Neural cell (in vitro differentiated cells): ENCODE data around the gene AGPAT3.

ENCODE experiments used
- EP300 ChIP-seq: fragments of 450-650 bp; conservative IDR thresholded peaks from 2 replicates; pipeline ENCODE4 v1.6.1; 2014; ENCODE audit warnings: antibody characterized with exemption, mild to moderate bottlenecking, moderate library complexity; ENCODE audit not compliant: poor library complexity, severe bottlenecking
- EZH2 ChIP-seq: fragments of 200-600, 300-800 bp; shearing (Covaris generic), sonication (generic); IDR thresholded peaks from 2 replicates; pipeline ENCODE4 v1.6.1; 2014; ENCODE audit warnings: antibody characterized with exemption, low read length, borderline replicate concordance, mild to moderate bottlenecking; ENCODE audit not compliant: insufficient read depth, poor library complexity, severe bottlenecking
- MXI1 ChIP-seq: fragments of 450-650 bp; conservative IDR thresholded peaks from 2 replicates; pipeline ENCODE4 v1.6.1; 2014; ENCODE audit warnings: antibody characterized with exemption, mild to moderate bottlenecking; ENCODE audit not compliant: poor library complexity, severe bottlenecking
- POLR2AphosphoS5 ChIP-seq: IDR thresholded peaks from 2 replicates; pipeline ENCODE4 v1.6.1; 2012
- TAF1 ChIP-seq: IDR thresholded peaks from 2 replicates; pipeline ENCODE4 v1.6.1; 2012; ENCODE audit warnings: low read depth
- TF ChIP-seq, protein P1 (sequence below): fragments of 450-650 bp; IDR thresholded peaks from 2 replicates; pipeline ENCODE4 v1.5.1; 2014; ENCODE audit warnings: antibody characterized with exemption, mild to moderate bottlenecking, moderate library complexity; ENCODE audit not compliant: poor library complexity, severe bottlenecking
- TF ChIP-seq, protein P2 (sequence below): IDR thresholded peaks from 2 replicates; pipeline ENCODE4 v1.6.1; 2012; ENCODE audit warnings: borderline replicate concordance

DNA sequence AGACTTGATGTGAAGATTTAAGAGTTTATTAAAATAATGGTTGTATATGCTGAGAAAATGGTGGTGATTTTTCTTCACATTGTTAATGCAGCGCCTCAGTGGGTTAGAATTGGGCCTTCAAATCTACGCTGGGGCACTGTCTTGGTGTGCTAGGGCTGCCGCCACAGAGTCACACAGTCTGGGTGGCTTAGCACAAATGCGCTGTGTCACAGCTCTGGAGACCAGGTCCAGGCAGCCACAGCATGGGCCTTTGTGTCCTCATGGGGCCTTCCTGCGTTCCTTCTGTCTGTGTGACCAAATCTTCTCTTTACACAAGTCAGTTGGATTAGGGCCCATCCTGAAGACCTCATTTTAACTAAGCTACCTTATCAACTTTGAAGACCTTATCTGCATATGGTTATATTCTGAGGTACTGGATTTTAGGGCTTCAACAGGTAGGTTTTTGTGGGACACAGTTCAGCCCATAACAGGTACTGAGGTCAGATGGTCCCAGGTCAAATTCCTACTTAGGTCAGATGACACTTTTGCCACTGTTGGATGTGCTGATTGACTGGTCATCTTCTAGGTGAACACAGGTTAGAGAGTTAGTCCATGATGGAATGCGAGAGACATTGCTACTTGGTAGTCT, 164.6 kb downstream of the AGPAT3 start:
- TF ChIP-seq, protein P1, sequence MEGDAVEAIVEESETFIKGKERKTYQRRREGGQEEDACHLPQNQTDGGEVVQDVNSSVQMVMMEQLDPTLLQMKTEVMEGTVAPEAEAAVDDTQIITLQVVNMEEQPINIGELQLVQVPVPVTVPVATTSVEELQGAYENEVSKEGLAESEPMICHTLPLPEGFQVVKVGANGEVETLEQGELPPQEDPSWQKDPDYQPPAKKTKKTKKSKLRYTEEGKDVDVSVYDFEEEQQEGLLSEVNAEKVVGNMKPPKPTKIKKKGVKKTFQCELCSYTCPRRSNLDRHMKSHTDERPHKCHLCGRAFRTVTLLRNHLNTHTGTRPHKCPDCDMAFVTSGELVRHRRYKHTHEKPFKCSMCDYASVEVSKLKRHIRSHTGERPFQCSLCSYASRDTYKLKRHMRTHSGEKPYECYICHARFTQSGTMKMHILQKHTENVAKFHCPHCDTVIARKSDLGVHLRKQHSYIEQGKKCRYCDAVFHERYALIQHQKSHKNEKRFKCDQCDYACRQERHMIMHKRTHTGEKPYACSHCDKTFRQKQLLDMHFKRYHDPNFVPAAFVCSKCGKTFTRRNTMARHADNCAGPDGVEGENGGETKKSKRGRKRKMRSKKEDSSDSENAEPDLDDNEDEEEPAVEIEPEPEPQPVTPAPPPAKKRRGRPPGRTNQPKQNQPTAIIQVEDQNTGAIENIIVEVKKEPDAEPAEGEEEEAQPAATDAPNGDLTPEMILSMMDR = no peak
- TF ChIP-seq EZH2 = no peak
- TF ChIP-seq POLR2AphosphoS5 = no peak
- TF ChIP-seq, protein P2, sequence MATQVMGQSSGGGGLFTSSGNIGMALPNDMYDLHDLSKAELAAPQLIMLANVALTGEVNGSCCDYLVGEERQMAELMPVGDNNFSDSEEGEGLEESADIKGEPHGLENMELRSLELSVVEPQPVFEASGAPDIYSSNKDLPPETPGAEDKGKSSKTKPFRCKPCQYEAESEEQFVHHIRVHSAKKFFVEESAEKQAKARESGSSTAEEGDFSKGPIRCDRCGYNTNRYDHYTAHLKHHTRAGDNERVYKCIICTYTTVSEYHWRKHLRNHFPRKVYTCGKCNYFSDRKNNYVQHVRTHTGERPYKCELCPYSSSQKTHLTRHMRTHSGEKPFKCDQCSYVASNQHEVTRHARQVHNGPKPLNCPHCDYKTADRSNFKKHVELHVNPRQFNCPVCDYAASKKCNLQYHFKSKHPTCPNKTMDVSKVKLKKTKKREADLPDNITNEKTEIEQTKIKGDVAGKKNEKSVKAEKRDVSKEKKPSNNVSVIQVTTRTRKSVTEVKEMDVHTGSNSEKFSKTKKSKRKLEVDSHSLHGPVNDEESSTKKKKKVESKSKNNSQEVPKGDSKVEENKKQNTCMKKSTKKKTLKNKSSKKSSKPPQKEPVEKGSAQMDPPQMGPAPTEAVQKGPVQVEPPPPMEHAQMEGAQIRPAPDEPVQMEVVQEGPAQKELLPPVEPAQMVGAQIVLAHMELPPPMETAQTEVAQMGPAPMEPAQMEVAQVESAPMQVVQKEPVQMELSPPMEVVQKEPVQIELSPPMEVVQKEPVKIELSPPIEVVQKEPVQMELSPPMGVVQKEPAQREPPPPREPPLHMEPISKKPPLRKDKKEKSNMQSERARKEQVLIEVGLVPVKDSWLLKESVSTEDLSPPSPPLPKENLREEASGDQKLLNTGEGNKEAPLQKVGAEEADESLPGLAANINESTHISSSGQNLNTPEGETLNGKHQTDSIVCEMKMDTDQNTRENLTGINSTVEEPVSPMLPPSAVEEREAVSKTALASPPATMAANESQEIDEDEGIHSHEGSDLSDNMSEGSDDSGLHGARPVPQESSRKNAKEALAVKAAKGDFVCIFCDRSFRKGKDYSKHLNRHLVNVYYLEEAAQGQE = no peak
- TF ChIP-seq EP300 = no peak
- no peak for TF ChIP-seq MXI1
- TF ChIP-seq TAF1 = no peak
